ENCODE data around the gene SYK.

The SYK gene

GRCh38 chr9:90927496-90927895 is 125.9 kb downstream of the SYK start:
- no peak overlapping the region for H3K9ac ChIP-seq (ENCODE audit: low read length)
- H3K4me2 ChIP-seq (ENCODE audit: low read length) = no peak overlapping the region
- peaks cover 46% of the 10 kb centered on the region for H3K27me3 ChIP-seq (ENCODE audit: low read depth, low read length)
- H3K36me3 ChIP-seq (replicated peaks; ENCODE audit: low read depth, low read length) = no peaks in the 10 kb centered on the region
- no peak for TF ChIP-seq EZH2phosphoT487 (IDR thresholded peaks at IDR 0.05; ENCODE audit: low read depth)
- TF ChIP-seq CTCF (IDR thresholded peaks at IDR 0.05; ENCODE audit: low read depth, low read length) = no peak
- H3K27ac ChIP-seq (ENCODE audit: low read length) = no peak overlapping the region
- H3K79me2 ChIP-seq (ENCODE audit: low read length) = no peaks in the 10 kb centered on the region
- peaks cover 11% of the 10 kb centered on the region for H3K4me1 ChIP-seq (ENCODE audit: low read length)
- H3K4me3 ChIP-seq (ENCODE audit: low read length) = no peak overlapping the region
- peaks cover 5% of the 10 kb centered on the region; the same call in 1 of the 2 replicates for H4K20me1 ChIP-seq (ENCODE audit: insufficient read depth, low read length)
- H3K9me3 ChIP-seq (ENCODE audit: insufficient read depth, low read length) = no peaks in the 10 kb centered on the region
- H2AFZ ChIP-seq (ENCODE audit: low read depth, low read length) = no peak overlapping the region

DNA sequence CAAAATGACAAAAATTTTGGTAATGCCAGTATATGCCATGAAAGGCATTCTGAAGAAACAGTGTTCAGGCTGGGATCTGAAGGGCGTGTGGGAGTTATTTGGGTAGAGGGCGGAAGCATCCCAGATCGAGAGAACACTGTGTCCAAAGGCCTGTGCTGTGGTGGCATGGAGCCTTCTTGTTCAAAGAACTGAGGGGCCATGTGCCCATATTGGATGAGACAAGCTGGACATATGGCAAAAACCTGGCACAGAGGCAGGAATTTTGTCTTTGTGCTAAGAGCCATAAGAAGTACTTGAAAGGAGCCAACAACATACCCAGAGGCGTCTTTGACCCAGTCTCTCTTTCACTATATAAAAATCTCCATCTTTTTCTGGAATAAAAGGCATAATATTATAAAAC is 128.0 kb downstream of the SYK start:
- Histone ChIP-seq H3K9ac (ENCODE audit: low read length) (no peak overlapping the region), H3K9me3 (ENCODE audit: insufficient read depth, low read length) (no peaks in the 10 kb centered on the region), H3K4me2 (ENCODE audit: low read length) (no peak overlapping the region), H3K27me3 (ENCODE audit: low read depth, low read length) (peaks cover 56% of the 10 kb centered on the region), H3K36me3 (replicated peaks; ENCODE audit: low read depth, low read length) (no peaks in the 10 kb centered on the region), H4K20me1 (ENCODE audit: insufficient read depth, low read length) (no peaks in the 10 kb centered on the region; the same call in 1 of the 2 replicates), H3K4me1 (ENCODE audit: low read length) (no peaks in the 10 kb centered on the region), H2AFZ (ENCODE audit: low read depth, low read length) (no peak overlapping the region), H3K27ac (ENCODE audit: low read length) (no peak overlapping the region), H3K4me3 (ENCODE audit: low read length) (no peak overlapping the region), H3K79me2 (ENCODE audit: low read length) (no peaks in the 10 kb centered on the region)
- TF ChIP-seq EZH2phosphoT487 (IDR thresholded peaks at IDR 0.05; ENCODE audit: low read depth) = no peak
- no peak for TF ChIP-seq CTCF (IDR thresholded peaks at IDR 0.05; ENCODE audit: low read depth, low read length)

DNA sequence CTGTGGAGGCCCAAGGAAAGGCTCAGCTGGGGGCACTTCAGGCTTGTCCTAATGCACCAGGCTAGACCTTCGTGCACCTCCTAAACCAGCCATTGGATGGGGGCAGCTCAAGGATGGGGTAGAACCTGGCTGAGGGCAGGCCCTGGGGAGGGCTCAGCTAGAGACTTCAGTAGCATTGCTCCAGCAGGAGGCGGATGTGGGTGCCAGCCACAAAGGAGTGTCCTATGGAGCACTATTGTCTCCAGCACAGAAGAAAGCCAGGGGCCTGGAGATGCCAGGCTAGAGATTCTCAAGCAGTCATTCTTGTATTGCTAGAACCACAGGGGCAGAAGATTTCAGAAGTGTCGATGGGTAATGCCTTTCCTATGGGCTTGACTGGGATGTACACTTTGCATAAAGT is 131.8 kb downstream of the SYK start:
- Histone ChIP-seq H3K9ac (ENCODE audit: low read length) (no peak overlapping the region), H2AFZ (ENCODE audit: low read depth, low read length) (no peak overlapping the region), H3K9me3 (ENCODE audit: insufficient read depth, low read length) (no peaks in the 10 kb centered on the region), H3K4me1 (ENCODE audit: low read length) (no peaks in the 10 kb centered on the region), H3K36me3 (replicated peaks; ENCODE audit: low read depth, low read length) (no peaks in the 10 kb centered on the region), H4K20me1 (ENCODE audit: insufficient read depth, low read length) (no peaks in the 10 kb centered on the region), H3K4me2 (ENCODE audit: low read length) (no peak overlapping the region), H3K4me3 (ENCODE audit: low read length) (no peak overlapping the region), H3K27ac (ENCODE audit: low read length) (no peak overlapping the region), H3K27me3 (ENCODE audit: low read depth, low read length) (peaks cover 41% of the 10 kb centered on the region), H3K79me2 (ENCODE audit: low read length) (no peaks in the 10 kb centered on the region)
- TF ChIP-seq CTCF (IDR thresholded peaks at IDR 0.05; ENCODE audit: low read depth, low read length) = no peak
- TF ChIP-seq EZH2phosphoT487 (IDR thresholded peaks at IDR 0.05; ENCODE audit: low read depth) = no peak

DNA sequence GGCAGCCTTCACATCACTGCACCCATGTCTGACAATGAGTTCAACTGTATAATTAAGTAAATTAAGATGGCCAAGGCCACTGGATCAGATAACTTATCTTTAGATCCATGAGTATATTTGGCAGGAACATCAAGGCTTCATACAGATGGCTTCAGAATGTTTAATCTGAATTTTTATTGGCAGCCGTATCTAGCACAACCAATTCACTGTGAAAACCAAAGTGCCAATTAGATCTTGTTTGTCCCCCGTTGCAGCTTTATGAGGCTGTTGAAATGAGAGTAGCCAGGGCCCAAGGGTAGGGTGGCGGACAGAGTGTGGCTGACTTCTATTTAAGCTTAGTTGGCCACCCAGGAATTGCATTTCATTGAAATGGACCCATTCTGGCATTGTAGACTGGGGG is 137.7 kb downstream of the SYK start:
- Histone ChIP-seq H3K27me3 (ENCODE audit: low read depth, low read length) (peaks cover 34% of the 10 kb centered on the region), H3K9me3 (ENCODE audit: insufficient read depth, low read length) (no peaks in the 10 kb centered on the region), H3K4me2 (ENCODE audit: low read length) (no peak overlapping the region), H3K79me2 (ENCODE audit: low read length) (no peaks in the 10 kb centered on the region), H3K4me3 (ENCODE audit: low read length) (no peak overlapping the region), H4K20me1 (ENCODE audit: insufficient read depth, low read length) (no peaks in the 10 kb centered on the region), H3K27ac (ENCODE audit: low read length) (no peak overlapping the region), H3K4me1 (ENCODE audit: low read length) (no peaks in the 10 kb centered on the region), H3K9ac (ENCODE audit: low read length) (no peak overlapping the region), H3K36me3 (replicated peaks; ENCODE audit: low read depth, low read length) (no peaks in the 10 kb centered on the region), H2AFZ (ENCODE audit: low read depth, low read length) (no peak overlapping the region)
- no peak for TF ChIP-seq EZH2phosphoT487 (IDR thresholded peaks at IDR 0.05; ENCODE audit: low read depth)

DNA sequence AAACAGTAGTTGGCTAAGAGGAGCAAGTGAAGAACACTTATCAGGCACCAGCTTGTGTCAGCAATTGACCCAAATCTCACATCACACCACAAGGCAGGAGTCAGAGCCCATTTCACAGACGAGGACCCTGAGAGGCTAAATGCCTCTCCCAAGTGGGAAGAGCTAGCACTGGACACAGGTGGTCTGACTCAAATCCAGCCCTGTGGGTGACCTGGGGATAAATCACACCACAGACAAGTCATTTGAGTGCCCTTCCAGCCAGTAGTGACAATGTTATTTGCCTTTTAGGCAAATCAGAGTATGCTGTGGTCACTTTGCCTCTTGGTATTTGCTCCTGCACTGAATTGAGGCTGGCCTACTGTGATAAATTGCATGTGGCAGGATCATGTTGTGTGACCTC is 138.7 kb downstream of the SYK start:
- H3K4me3 ChIP-seq (ENCODE audit: low read length) = no peak overlapping the region
- no peak overlapping the region for H3K9ac ChIP-seq (ENCODE audit: low read length)
- no peak overlapping the region for H3K27ac ChIP-seq (ENCODE audit: low read length)
- H3K79me2 ChIP-seq (ENCODE audit: low read length) = no peaks in the 10 kb centered on the region
- no peak overlapping the region for H3K4me2 ChIP-seq (ENCODE audit: low read length)
- peaks cover 33% of the 10 kb centered on the region for H3K27me3 ChIP-seq (ENCODE audit: low read depth, low read length)
- no peak overlapping the region for H2AFZ ChIP-seq (ENCODE audit: low read depth, low read length)
- H3K9me3 ChIP-seq (ENCODE audit: insufficient read depth, low read length) = no peaks in the 10 kb centered on the region
- no peaks in the 10 kb centered on the region for H3K36me3 ChIP-seq (replicated peaks; ENCODE audit: low read depth, low read length)
- no peaks in the 10 kb centered on the region for H4K20me1 ChIP-seq (ENCODE audit: insufficient read depth, low read length)
- H3K4me1 ChIP-seq (ENCODE audit: low read length) = no peaks in the 10 kb centered on the region
- TF ChIP-seq EZH2phosphoT487 (IDR thresholded peaks at IDR 0.05; ENCODE audit: low read depth) (no peak), CTCF (IDR thresholded peaks at IDR 0.05; ENCODE audit: low read depth, low read length) (no peak)
